LNCAP (cell line): ENCODE measurements around the gene RAB38.

Experiments
- CTCF ChIP-seq: fragments of 450-650 bp; IDR thresholded peaks from 2 replicates; pipeline ENCODE4 v1.5.1; 2017; ENCODE audit warnings: mild to moderate bottlenecking

Gene RAB38

GRCh38 chr11:88115828-88116755 lies 59.2 kb downstream of the RAB38 start:
- TF ChIP-seq CTCF = no peak

- no peak for TF ChIP-seq CTCF
Observed at GRCh38 chr11:88114486-88115045, 60.7 kb downstream of the RAB38 start.

- TF ChIP-seq CTCF = no peak
Observed at GRCh38 chr11:88106666-88107065, 68.6 kb downstream of the RAB38 start.

- TF ChIP-seq CTCF = no peak
Observed at GRCh38 chr11:88105951-88106350, 69.3 kb downstream of the RAB38 start.

GRCh38 chr11:88105526-88105925 lies 69.7 kb downstream of the RAB38 start:
- TF ChIP-seq CTCF = no peak

- TF ChIP-seq CTCF = no peak
Observed at GRCh38 chr11:88104408-88104807, 70.8 kb downstream of the RAB38 start.

- peak; percentile 82 for TF ChIP-seq CTCF
Observed at GRCh38 chr11:88103337-88104206, 71.7 kb downstream of the RAB38 start.
